Activated T-cell treated with anti-CD3 and anti-CD28 coated beads, Interleukin-2, amount 50 U/mL, for 1 hour (primary cell): ENCODE data around the gene PCGF1.

Source experiments
- DNase-seq: peaks from one replicate; pipeline ENCODE4 v3.0.0-alpha.2; 2020

Gene PCGF1

GRCh38 chr2:74514368-74515270 is 7.1 kb upstream of the PCGF1 start, which contains the start of gene TLX2:
TLX2 (plus strand) TSS chr2:74514450; CDS start chr2:74514807, 357 bp downstream.
- DNase-seq, result peak; percentile 45

- DNase-seq, result peak; percentile 49
Observed at GRCh38 chr2:74513605-74514367, 6.3 kb upstream of the PCGF1 start.

- no peak for DNase-seq
Observed at GRCh38 chr2:74512744-74513604, 5.5 kb upstream of the PCGF1 start.

- DNase-seq, result no peak
Observed at GRCh38 chr2:74511104-74511989, 3.9 kb upstream of the PCGF1 start.

GRCh38 chr2:74510272-74510671 is 2.8 kb upstream of the PCGF1 start:
- DNase-seq, result no peak

GRCh38 chr2:74507926-74508520 is 528 bp upstream of the PCGF1 start:
- DNase-seq, result no peak

GRCh38 chr2:74505448-74506246 is 1.8 kb downstream of the PCGF1 start:
- DNase-seq, result no peak

GRCh38 chr2:74504591-74504990 is 2.9 kb downstream of the PCGF1 start:
- DNase-seq, result no peak

GRCh38 chr2:74503506-74504475 is 3.7 kb downstream of the PCGF1 start:
- DNase-seq, result no peak

GRCh38 chr2:74502720-74503505 is 4.6 kb downstream of the PCGF1 start:
- peak; percentile 54 for DNase-seq

GRCh38 chr2:74502147-74502719 is 5.3 kb downstream of the PCGF1 start:
- no peak for DNase-seq

GRCh38 chr2:74501335-74502071 is 6.0 kb downstream of the PCGF1 start:
- no peak for DNase-seq

GRCh38 chr2:74500578-74500946 is 6.9 kb downstream of the PCGF1 start:
- DNase-seq, result no peak

- DNase-seq, result no peak
Observed at GRCh38 chr2:74499940-74500577, 7.4 kb downstream of the PCGF1 start.

- DNase-seq, result peak; percentile 48
Observed at GRCh38 chr2:74499267-74499939, 8.1 kb downstream of the PCGF1 start, which contains the start of gene LBX2. LBX2 (minus strand) TSS chr2:74499603; CDS start chr2:74499537, 66 bp downstream.
